Fibroblast of mammary gland (primary cell): ENCODE data around the gene CDC73.
"Not testable (repeated sequence)": the region's sequence is repeated elsewhere in the genome, so short reads cannot be mapped to it uniquely, and the experiment has no call there.

Source experiments
- DNase-seq: peaks from one replicate; pipeline ENCODE4 v3.0.0-alpha.2; 2010; ENCODE audit warnings: low read depth
- H3K4me3 ChIP-seq: 2 replicates; pipeline ENCODE4 v1.5.1; 2011; ENCODE audit warnings: low read depth, mild to moderate bottlenecking, low read length, moderate library complexity; ENCODE audit not compliant: control insufficient read depth
- TF ChIP-seq, protein P1 (sequence below): conservative IDR thresholded peaks from 2 replicates; pipeline ENCODE4 v1.5.1; 2011; ENCODE audit warnings: low read depth, low read length, inconsistent platforms; ENCODE audit not compliant: control insufficient read depth, insufficient read depth

Gene CDC73

DNA sequence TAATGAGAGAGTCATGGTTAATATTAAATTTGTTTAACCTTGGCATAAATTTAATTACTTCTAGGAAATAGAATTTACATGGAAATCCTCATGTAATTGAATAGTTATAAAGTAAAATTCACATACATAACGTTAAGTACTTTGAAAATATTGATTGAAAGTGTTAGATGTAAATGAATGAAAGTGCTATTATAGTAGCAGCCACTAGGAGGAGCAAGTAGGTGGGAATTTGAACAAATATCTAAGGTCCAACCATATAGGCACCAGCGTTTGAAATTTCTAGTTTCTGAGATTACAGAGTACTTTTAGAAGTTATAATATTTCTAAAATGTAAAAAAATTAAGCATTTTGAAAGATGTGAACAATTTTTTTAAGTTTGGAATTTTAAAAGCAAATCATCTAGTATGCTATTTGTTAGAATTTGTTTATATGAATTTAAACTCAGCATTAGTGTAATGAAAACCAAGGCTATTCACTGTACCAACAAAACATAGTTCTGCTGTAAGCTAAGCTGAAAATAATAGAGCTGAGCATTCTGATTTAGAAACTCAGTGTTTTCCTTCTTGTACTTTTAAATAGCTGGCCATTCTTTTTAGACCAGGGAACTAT, 61.3 kb downstream of the CDC73 start:
- no peak overlapping the region for H3K4me3 ChIP-seq
- peak; percentile 67 for DNase-seq
- TF ChIP-seq, protein P1, sequence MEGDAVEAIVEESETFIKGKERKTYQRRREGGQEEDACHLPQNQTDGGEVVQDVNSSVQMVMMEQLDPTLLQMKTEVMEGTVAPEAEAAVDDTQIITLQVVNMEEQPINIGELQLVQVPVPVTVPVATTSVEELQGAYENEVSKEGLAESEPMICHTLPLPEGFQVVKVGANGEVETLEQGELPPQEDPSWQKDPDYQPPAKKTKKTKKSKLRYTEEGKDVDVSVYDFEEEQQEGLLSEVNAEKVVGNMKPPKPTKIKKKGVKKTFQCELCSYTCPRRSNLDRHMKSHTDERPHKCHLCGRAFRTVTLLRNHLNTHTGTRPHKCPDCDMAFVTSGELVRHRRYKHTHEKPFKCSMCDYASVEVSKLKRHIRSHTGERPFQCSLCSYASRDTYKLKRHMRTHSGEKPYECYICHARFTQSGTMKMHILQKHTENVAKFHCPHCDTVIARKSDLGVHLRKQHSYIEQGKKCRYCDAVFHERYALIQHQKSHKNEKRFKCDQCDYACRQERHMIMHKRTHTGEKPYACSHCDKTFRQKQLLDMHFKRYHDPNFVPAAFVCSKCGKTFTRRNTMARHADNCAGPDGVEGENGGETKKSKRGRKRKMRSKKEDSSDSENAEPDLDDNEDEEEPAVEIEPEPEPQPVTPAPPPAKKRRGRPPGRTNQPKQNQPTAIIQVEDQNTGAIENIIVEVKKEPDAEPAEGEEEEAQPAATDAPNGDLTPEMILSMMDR: peak; percentile 87

DNA sequence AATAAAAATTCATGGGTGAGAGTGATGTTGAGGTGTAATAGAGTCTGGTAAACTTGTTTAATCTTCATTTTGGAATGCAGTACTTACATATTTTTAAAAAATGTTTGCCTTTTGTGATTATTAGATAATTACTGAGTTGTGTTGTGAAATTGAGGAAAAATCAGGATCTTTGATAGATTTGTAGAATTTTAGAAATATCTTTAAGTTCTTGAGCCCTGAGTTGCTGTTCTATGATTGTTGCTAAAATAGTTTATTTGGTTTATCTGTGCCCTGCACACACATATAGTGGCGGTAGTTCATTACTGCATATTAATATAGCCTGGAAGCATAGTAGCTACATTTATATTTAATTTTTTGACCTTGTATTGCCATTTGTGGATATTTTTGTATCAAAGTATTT, 62.9 kb downstream of the CDC73 start:
- H3K4me3 ChIP-seq: no peak overlapping the region
- DNase-seq: no peak
- TF ChIP-seq, protein P1: no peak

DNA sequence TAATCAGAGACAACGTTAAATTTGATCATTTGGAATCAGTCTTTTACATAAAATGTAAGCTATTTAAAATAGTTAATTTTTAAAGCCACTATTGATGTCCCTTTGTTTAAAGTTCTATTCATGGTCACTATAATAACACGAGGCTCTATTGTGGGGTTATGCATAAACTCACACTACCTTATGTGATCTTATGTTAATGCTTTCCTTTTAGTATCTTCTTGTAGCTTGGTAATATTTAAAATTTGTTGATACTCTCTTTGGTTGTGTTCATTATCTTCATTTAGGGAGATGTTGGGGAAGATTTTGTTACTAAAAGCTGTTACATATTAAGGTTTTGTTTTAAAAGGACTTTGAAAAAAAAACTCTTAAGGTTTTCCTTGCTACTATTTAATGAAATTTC, 63.4 kb downstream of the CDC73 start:
- TF ChIP-seq, protein P1: no peak
- H3K4me3 ChIP-seq: no peak overlapping the region
- DNase-seq: no peak

DNA sequence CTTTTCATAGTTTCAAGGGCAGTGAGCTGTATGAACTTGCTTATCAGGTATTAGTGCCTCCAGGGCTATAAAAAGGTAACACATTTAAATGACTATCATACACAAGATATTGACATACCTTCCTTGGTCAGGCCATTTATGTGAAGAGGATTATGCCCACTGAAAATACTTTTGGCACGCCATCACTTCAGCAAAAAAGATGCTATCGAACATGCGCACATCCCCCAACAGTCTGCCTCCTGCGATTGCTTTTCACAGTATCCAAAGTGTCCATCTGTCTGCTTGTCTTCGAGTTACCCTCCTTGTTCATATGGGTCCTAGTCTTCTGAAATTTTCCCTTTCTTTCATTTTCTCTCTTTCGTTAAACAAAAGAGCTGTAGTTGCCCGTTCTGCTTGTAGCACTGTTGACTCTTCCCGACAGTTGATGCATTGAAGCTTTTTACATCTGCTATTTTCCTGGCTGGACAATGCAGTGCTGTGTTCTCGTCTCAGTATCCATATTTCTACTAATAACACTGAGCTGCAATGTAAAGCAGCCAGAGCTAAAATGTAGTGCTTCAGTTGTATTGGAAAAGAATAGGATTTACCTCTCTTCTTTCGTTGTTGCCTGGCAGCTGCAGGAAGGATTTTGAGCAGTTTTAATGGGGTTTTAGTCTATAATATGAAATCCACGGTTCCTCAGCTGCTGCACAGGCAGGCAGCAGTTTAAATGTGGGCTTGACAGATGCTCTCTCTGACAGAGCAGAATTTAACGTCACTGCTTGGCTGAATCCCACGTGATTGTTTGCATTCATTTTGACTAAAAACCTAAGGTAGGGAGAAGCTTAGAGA, 64.3 kb downstream of the CDC73 start, which contains the start of gene B3GALT2:
B3GALT2 (minus strand) TSS at position 713 of the 831 bp plus-strand sequence. CDS start 5,051 bp downstream, outside the sequence.
- H3K4me3 ChIP-seq: peak within 1 kb of the TSS; percentile 25
- TF ChIP-seq, protein P1: no peak
- DNase-seq: peak; percentile 61

DNA sequence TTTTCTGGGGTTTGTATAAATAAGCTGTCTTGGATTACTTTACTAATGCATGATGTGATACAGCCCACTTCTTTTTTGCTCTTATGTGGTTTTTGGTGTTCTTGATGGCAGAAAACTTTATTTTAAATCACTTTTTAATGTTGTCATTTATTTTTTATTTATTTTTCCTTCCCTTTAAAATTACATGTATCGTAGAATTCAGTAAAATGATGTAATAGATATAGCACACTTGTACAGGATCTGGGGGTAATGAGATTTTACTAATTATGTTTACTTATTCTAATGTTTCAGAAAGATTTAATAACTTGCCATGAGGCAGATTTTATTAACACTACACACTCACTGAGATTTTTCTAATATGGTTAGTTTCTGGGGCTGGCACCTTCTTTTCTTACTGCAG, 65.3 kb downstream of the CDC73 start:
- TF ChIP-seq, protein P1: no peak
- no peak overlapping the region for H3K4me3 ChIP-seq
- no peak for DNase-seq

DNA sequence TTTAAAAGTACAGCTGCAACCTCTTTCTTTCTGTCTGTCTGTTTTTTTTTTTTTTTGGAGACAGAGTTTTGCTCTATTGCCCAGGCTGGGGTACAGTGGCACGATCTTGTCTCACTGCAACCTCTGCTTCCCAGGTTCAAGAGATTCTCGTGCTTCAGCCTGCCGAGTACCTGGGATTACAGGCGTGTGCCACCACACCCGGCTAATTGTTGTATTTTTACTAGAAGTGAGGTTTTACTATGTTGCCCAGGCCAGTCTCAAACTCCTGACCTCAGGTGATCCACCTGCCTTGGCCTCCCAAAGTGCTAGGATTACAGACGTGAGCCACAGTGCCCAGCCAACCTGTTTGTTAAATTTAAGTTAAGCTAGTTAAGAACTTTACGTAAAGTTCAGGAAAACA, 67.1 kb downstream of the CDC73 start:
- H3K4me3 ChIP-seq, DNase-seq: not testable (repeated sequence)

DNA sequence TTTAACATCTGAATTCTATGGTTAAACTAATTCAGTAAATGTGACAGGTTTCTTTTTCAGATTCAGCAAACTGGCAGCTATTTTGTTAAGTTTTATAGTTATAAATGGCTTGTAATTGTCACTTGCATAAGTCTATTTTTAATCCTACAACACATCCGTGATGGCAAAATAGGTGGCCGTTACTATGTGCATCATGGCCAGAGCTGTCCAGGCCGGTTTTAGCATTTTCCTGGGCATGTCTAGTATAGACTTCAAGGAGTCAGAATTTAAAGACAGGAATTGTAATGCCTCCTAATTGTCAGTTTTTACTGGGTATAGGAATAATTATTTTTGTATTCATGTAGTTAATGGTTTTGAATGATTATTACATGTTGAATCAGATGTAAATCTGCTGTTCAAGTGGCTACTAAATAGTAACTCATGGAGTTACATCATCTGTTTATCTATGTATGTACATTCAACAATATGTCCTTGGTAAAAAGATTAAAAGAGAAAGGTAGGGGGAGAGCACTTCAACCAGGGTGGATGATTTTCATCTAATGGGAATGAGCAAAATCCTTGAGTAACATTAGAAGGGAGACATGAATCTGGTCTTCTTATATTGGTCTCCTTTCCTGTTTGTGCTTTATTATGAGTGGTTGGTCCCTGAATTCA, 67.7 kb downstream of the CDC73 start:
- DNase-seq: no peak
- TF ChIP-seq, protein P1: no peak
- no peak overlapping the region for H3K4me3 ChIP-seq
